Right lobe of liver (tissue), 6 donors: Measurements from ENCODE around the gene CD46. TPM values are rescaled to one million over a fixed set of nuclear protein-coding genes. Genes with fewer than 3 reads are reported as not detected.
"Not testable (repeated sequence)": the region's sequence is repeated elsewhere in the genome, so short reads cannot be mapped to it uniquely, and the experiment has no call there.

ENCODE experiments used
- ATAC-seq, 4 donors: fragments of 200-7000 bp; cut with Tn5 transposase; one replicate each; pipeline ENCODE4 v1.9.1; 2020; ENCODE audit warnings: mild to moderate bottlenecking in 4 of 4, moderate library complexity in 4 of 4
- DNase-seq, 3 donors: peaks; one replicate each; pipeline ENCODE4 v3.0.0-alpha.2; 2020
- H3K27ac ChIP-seq, 3 donors: fragments of 200-600 bp; one replicate each; pipeline ENCODE4 v1.8.0; 2022
- H3K27me3 ChIP-seq, 2 donors: fragments of 200-600 bp; one replicate each; pipeline ENCODE4 v1.8.0; 2022
- H3K36me3 ChIP-seq, 4 donors: fragments of 200-600 bp; sonication (generic) in 1 of 4; one replicate each; pipeline versions ENCODE4 v1.5.1 to v1.8.0; 2017 to 2022; ENCODE audit warnings: control low read depth in 1 of 4
- H3K4me1 ChIP-seq, 4 donors: fragments of 200-600 bp; sonication (generic) in 1 of 4; one replicate each; pipeline versions ENCODE4 v1.5.1 to v1.8.0; 2017 to 2022; ENCODE audit warnings: control low read depth in 1 of 4
- H3K4me3 ChIP-seq, 3 donors: fragments of 200-600 bp; one replicate each; pipeline ENCODE4 v1.8.0; 2022
- H3K9me3 ChIP-seq, 4 donors: fragments of 200-600 bp; sonication (generic) in 1 of 4; one replicate each; pipeline versions ENCODE4 v1.5.1 to v1.8.0; 2017 to 2022; ENCODE audit warnings: control low read depth in 1 of 4
- POLR2A ChIP-seq: fragments of 450-650 bp; IDR thresholded peaks from one replicate; pipeline ENCODE4 v1.6.1; 2017; ENCODE audit warnings: antibody characterized with exemption, mild to moderate bottlenecking
- WGBS: methylation state at CpG from one replicate; pipeline ENCODE4 v1.1.6; 2018; ENCODE audit warnings: low coverage, low lambda C conversion rate; ENCODE audit not compliant: insufficient coverage; ENCODE audit errors: missing lambda C conversion rate; 5-methylcytosine and 5-hydroxymethylcytosine counted together
- intact Hi-C, 2 donors: fragments of 100-400 bp; cut with DNase I; formaldehyde crosslinking; loops; one replicate each; pipeline versions ENCODE4 v1.11.2 to v1.14.1; 2022
- total RNA-seq, 6 experiments: library from RNA; depleted of rRNA in 2 of 6; stranded (reverse); fragments of >200 nt in 2 of 6; fragmentation: NEBNext Ultra II Directional in 3 of 6; extraction: Animal tissue kit (Norgen Biotek cat#: 25700) in 3 of 6; gene quantifications; one replicate each; pipeline versions ENCODE4 v1.1.0 to v1.2.4, GENCODE V29; 2016 to 2023
- TF ChIP-seq, protein P1 (sequence below), 4 donors: fragments of 200-600 bp in 3 of 4; fragments of 450-650 bp in 1 of 4; IDR thresholded peaks; one replicate each; pipeline versions ENCODE4 v1.5.1 to v1.8.0; 2016 to 2022; ENCODE audit warnings: antibody characterized with exemption in 4 of 4, mild to moderate bottlenecking in 2 of 4
- donor health status: DM: no; HTN: yes; CAD: no.
- donor health status: DM: no; HTN: no; CAD: no.
- donor health status: DM: no; HTN: no; CAD: no.
- donor health status: DM: no; HTN: yes; CAD: no.
- donor health status: DM: no; HTN: yes; CAD: no.

CD46 gene
- total RNA-seq, 6 experiments from 2014 or later: 99.3 to 133 (median 114) TPM

DNA sequence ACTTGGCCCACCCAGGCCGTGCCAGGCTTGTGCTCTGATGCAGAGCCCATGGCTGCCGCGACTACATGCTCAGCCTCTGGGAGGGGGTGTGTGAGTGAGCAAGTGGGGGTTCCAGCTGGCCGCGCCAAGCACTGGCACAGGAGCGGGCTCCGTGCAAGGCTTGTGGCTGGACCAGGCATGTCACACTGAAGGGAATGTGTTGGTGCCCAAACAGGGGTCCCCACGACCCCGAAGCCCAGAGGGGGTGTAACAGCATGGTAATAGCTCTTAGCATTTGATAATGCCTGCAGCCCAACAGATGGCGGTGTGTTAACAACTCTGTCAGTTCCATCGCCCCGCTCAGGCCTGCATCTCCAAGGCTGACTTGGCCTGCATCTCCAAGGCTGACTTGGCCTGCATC lies 38.3 kb upstream of the CD46 start:
- Histone ChIP-seq H3K36me3 (no peaks in the 10 kb centered on the region), H3K4me3 (no peak overlapping the region), H3K4me1 (no peaks in the 10 kb centered on the region), H3K27ac (no peak overlapping the region), H3K9me3 (no peaks in the 10 kb centered on the region), H3K27me3 (no peaks in the 10 kb centered on the region)
- DNase-seq: no peak
- no peak for ATAC-seq
- TF ChIP-seq POLR2A: no peak
- TF ChIP-seq, protein P1, sequence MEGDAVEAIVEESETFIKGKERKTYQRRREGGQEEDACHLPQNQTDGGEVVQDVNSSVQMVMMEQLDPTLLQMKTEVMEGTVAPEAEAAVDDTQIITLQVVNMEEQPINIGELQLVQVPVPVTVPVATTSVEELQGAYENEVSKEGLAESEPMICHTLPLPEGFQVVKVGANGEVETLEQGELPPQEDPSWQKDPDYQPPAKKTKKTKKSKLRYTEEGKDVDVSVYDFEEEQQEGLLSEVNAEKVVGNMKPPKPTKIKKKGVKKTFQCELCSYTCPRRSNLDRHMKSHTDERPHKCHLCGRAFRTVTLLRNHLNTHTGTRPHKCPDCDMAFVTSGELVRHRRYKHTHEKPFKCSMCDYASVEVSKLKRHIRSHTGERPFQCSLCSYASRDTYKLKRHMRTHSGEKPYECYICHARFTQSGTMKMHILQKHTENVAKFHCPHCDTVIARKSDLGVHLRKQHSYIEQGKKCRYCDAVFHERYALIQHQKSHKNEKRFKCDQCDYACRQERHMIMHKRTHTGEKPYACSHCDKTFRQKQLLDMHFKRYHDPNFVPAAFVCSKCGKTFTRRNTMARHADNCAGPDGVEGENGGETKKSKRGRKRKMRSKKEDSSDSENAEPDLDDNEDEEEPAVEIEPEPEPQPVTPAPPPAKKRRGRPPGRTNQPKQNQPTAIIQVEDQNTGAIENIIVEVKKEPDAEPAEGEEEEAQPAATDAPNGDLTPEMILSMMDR (IDR thresholded peaks at IDR 0.05): no peak
- 83% methylated on average over 1 of the region's 12 CpGs for WGBS
- intact Hi-C loops: no loop called here

DNA sequence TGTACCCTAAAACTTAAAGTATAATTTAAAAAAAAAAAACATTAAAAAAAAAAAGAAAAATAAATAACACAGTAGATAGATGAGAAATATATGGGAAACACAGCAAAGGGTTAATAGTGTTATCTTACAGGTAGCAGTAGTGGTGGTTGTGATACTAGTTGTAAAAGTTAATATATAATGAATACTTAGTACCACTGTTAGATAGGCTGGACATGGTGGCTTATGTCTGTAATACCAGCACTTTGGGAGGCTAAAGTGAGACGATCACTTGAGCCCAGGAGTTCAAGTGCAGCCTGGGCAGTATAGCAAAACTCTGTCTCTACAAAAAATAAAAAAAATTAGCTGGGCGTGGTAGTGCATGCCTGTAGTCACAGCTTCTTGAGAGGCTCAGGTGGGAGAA lies 32.6 kb upstream of the CD46 start:
- no peaks in the 10 kb centered on the region for H3K27me3 ChIP-seq
- DNase-seq (no peak), ATAC-seq (no peak)
- H3K27ac ChIP-seq: no peak overlapping the region
- no peak overlapping the region for H3K4me3 ChIP-seq
- H3K4me1 ChIP-seq: no peaks in the 10 kb centered on the region
- no peak for TF ChIP-seq POLR2A
- TF ChIP-seq, protein P1 (IDR thresholded peaks at IDR 0.05): no peak
- H3K9me3 ChIP-seq: no peaks in the 10 kb centered on the region
- no peaks in the 10 kb centered on the region for H3K36me3 ChIP-seq
- intact Hi-C loops: no loop called here
- 89% methylated on average over 2 of the region's 2 CpGs for WGBS

DNA sequence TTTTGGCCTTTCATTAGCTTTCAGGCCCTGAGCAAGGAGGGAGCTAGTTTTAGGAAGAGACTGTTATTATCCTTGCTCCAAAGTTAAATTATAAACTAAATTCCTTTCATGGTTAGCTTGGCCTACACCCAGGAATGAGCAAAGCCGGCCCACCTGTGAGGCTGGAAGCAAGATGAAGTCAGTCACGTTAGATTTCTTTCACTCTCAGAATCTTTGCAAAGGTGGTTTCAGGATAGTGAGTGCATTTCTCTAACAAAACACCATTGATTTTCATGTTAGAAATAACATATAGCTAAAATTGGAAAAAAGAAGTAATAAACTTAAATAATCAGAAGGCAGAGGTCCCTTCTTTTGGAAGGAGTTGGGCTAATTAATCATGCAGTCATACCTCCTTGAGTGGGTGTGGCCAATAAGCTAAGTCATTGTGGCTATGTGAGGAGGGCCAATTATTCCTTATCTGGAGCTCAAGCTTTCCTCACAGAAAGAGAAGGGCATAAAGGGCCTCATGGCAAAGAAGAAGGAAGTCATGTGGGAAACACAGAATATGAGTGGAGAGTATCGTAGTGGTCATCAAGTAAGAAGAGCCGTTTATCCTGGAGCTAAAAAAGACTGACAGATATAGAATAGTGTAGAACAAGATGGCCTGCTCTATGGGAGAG lies 23.5 kb upstream of the CD46 start:
- ATAC-seq, H3K27me3 ChIP-seq, DNase-seq, intact Hi-C loops, H3K4me1 ChIP-seq, H3K4me3 ChIP-seq, H3K9me3 ChIP-seq, H3K36me3 ChIP-seq, H3K27ac ChIP-seq: not testable (repeated sequence)
- 70% methylated on average over 4 of the region's 4 CpGs for WGBS

DNA sequence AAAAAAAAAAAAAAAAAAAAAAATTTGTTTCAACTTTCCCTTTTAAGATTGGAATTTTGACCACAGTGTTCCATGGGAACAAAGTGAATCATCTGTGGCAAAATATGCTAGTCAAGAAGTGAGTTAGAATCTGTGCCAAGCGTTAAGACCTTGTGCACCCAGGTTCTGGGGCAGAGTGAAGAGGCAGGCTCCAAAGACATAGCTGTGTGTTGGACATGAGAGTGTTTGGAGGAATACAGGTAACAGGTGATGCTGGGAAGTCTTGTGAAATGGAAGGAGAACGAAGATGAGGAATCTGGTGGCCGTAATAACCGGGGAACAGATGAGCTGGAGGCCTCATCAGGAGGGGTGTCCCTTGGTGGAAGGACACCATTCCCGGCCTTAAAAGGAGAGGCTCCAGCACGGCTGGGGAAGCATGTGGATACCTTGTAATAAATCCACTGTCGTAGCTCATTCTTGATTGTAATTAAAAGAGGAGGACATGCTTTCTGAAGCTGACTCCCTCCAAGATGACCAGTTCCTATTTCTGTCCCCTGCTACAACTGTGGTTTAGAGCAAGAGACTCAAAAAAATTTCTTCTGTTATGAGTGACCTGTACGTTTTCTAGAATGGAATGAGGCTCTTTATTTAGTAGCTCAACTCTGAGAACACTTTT lies 14.2 kb upstream of the CD46 start:
- DNase-seq, H3K9me3 ChIP-seq, H3K27me3 ChIP-seq, H3K4me1 ChIP-seq, H3K36me3 ChIP-seq, H3K4me3 ChIP-seq, intact Hi-C loops: not testable (repeated sequence)
- WGBS: 80% methylated on average over 7 of the region's 8 CpGs
- ATAC-seq: peak in 1 of 4 donors; percentile 43
- H3K27ac ChIP-seq: peak overlapping the region in 1 of 3 donors; percentile 37

DNA sequence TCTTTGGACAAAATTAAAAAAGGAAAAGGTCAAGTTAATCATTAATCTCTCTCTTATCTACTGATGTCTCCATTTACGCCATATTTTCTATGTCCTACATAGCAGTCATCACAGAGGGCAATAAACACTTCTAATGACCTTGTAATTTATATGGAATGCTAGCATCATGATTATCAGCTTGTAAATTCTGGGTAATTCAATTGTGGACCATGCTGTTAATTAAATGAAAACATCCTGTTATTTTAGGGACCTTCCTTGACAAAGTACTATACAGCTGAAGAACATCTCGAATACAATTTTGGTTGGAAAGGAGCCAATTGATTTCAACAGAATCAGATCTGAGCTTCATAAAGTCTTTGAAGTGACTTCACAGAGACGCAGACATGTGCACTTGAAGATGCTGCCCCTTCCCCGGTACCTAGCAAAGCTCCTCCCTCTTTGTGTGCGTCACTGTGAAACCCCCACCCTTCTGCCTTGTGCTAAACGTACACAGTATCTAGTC lies 13.6 kb upstream of the CD46 start:
- peak; percentile 33 to 90 (median 70) for ATAC-seq
- H3K9me3 ChIP-seq, H3K4me3 ChIP-seq, H3K27ac ChIP-seq, DNase-seq, intact Hi-C loops, H3K4me1 ChIP-seq, H3K27me3 ChIP-seq, H3K36me3 ChIP-seq: not testable (repeated sequence)
- WGBS: 20% methylated on average over 6 of the region's 6 CpGs

DNA sequence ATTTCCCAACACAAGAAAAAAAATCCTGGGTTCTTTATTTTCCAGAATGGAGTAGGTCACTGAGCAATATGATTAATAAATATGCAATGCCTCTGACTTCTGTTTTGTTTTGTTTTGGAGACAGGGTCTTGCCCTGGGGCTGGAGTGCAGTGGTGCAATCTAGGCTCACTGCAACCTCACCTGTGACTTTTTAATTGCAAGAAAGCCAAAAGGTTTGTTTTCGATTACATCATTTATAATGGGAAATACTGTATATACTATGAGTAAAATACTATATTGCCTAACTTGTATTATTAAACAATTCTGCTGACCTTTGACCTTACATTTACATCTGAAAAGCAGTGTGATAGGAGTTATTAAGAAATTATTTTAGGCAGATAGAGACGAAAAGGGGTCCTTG lies 11.6 kb upstream of the CD46 start:
- no peak for DNase-seq
- intact Hi-C loops: no loop called here
- H3K9me3 ChIP-seq: no peaks in the 10 kb centered on the region
- 81% methylated on average over 2 of the region's 2 CpGs for WGBS
- ATAC-seq: no peak
- TF ChIP-seq POLR2A: no peak
- TF ChIP-seq, protein P1 (IDR thresholded peaks at IDR 0.05): no peak
- H3K36me3 ChIP-seq: no peaks in the 10 kb centered on the region
- H3K27ac ChIP-seq: no peak overlapping the region
- H3K4me3 ChIP-seq: no peak overlapping the region
- H3K27me3 ChIP-seq: no peaks in the 10 kb centered on the region
- peaks cover 0 to 7% (median 0%) of the 10 kb centered on the region in 4 donors for H3K4me1 ChIP-seq
